HepG2 (cell line): ENCODE results near the gene GMPPA. TPM values are rescaled to one million over a fixed set of nuclear protein-coding genes. Genes with fewer than 3 reads are reported as not detected.

Experiments used
- AGO1 ChIP-seq: fragments of 200-400 bp; formaldehyde crosslinking; IDR thresholded peaks from 2 replicates; pipeline ENCODE4 v1.6.1; 2017; ENCODE audit warnings: mild to moderate bottlenecking, low read depth, low read length, moderate library complexity; ENCODE audit not compliant: poor library complexity, severe bottlenecking
- FOXK1 ChIP-seq: sonication (generic); formaldehyde crosslinking; IDR thresholded peaks from 2 replicates; pipeline ENCODE4 v1.4.0; 2020; ENCODE audit warnings: low read depth, missing genetic modification reagents, borderline replicate concordance
- HNRNPL ChIP-seq: fragments of 200-400 bp; formaldehyde crosslinking; IDR thresholded peaks from 2 replicates; pipeline ENCODE4 v1.6.1; 2017; ENCODE audit warnings: mild to moderate bottlenecking, low read depth, low read length
- HNRNPLL ChIP-seq: fragments of 200-400 bp; formaldehyde crosslinking; IDR thresholded peaks from 2 replicates; pipeline ENCODE4 v1.6.1; 2017; ENCODE audit warnings: mild to moderate bottlenecking, low read depth, low read length; ENCODE audit not compliant: poor library complexity, severe bottlenecking
- MZF1 ChIP-seq: sonication (generic); formaldehyde crosslinking; IDR thresholded peaks from 2 replicates; pipeline ENCODE4 v1.8.1; 2023; ENCODE audit warnings: mild to moderate bottlenecking, missing genetic modification reagents, borderline replicate concordance
- NR2F2 ChIP-seq: IDR thresholded peaks from 2 replicates; pipeline ENCODE4 v1.6.1; 2012; ENCODE audit warnings: low read depth, inconsistent platforms, borderline replicate concordance
- PHF21A ChIP-seq: sonication (generic); formaldehyde crosslinking; IDR thresholded peaks from 2 replicates; pipeline ENCODE4 v1.5.0; 2020; ENCODE audit warnings: mild to moderate bottlenecking, missing genetic modification reagents
- POLR2AphosphoS5 ChIP-seq: IDR thresholded peaks from 2 replicates; pipeline ENCODE4 v1.6.1; 2012; ENCODE audit warnings: low read depth, low read length
- ZBTB42 ChIP-seq: sonication (generic); formaldehyde crosslinking; IDR thresholded peaks from 2 replicates; pipeline ENCODE4 v1.5.0; 2020; ENCODE audit warnings: mild to moderate bottlenecking, missing genetic modification reagents
- ZC3H13 ChIP-seq: sonication (generic); formaldehyde crosslinking; IDR thresholded peaks from 2 replicates; pipeline ENCODE4 v1.8.1; 2023; ENCODE audit warnings: mild to moderate bottlenecking, missing genetic modification reagents, moderate library complexity
- ZNF292 ChIP-seq: sonication (generic); formaldehyde crosslinking; IDR thresholded peaks from 2 replicates; pipeline ENCODE4 v1.8.1; 2022; ENCODE audit warnings: mild to moderate bottlenecking, low read depth, missing genetic modification reagents, borderline replicate concordance
- ZNF572 ChIP-seq: sonication (generic); formaldehyde crosslinking; IDR thresholded peaks from 2 replicates; pipeline ENCODE4 v1.5.1; 2020; ENCODE audit warnings: mild to moderate bottlenecking, missing genetic modification reagents
- ZNF772 ChIP-seq: sonication (generic); formaldehyde crosslinking; IDR thresholded peaks from 2 replicates; pipeline ENCODE4 v1.5.0; 2020; ENCODE audit warnings: mild to moderate bottlenecking, missing genetic modification reagents
- polyA plus RNA-seq, 8 experiments: library from polyadenylated mRNA; depleted of rRNA in 3 of 8; stranded (reverse) in 7 of 8; unstranded in 1 of 8; fragments of >200 nt; fragmentation: Illumina TruSeq in 4 of 8; extraction: Trizol in 4 of 8; gene quantifications; 2 replicates each; pipeline versions ENCODE4 v1.2.1 to v1.2.3, GENCODE V29; 2011 to 2016; ENCODE audit warnings: low read depth in 4 of 8, missing spikeins in 1 of 8, mixed read lengths in 1 of 8; ENCODE audit not compliant: insufficient read depth in 1 of 8
- total RNA-seq, 5 experiments: library from RNA; depleted of rRNA; stranded (reverse); fragments of >200 nt; fragmentation: Illumina TruSeq; extraction: Trizol; gene quantifications; 2 replicates each; pipeline ENCODE4 v1.2.3, GENCODE V29; 2016; ENCODE audit warnings: low read depth in 1 of 5
- TF ChIP-seq, protein P1 (sequence below): IDR thresholded peaks from 2 replicates; pipeline ENCODE4 v1.6.1; 2018; ENCODE audit warnings: missing genetic modification reagents, mild to moderate bottlenecking, missing compliant biosample characterization
- TF ChIP-seq, protein P2 (sequence below): sonication (generic); formaldehyde crosslinking; IDR thresholded peaks from 2 replicates; pipeline ENCODE4 v1.4.0; 2020; ENCODE audit warnings: missing genetic modification reagents, borderline replicate concordance
- TF ChIP-seq, protein P3 (sequence below): sonication (generic); formaldehyde crosslinking; conservative IDR thresholded peaks from 2 replicates; pipeline ENCODE4 v1.8.0; 2022; ENCODE audit warnings: low read depth, missing genetic modification reagents

The GMPPA gene
- total and polyA plus RNA-seq, 2 of the 13 experiments (the other 11 are each of a cell fraction or from before 2014, with no cell fraction given): 81.1 to 106 TPM

DNA sequence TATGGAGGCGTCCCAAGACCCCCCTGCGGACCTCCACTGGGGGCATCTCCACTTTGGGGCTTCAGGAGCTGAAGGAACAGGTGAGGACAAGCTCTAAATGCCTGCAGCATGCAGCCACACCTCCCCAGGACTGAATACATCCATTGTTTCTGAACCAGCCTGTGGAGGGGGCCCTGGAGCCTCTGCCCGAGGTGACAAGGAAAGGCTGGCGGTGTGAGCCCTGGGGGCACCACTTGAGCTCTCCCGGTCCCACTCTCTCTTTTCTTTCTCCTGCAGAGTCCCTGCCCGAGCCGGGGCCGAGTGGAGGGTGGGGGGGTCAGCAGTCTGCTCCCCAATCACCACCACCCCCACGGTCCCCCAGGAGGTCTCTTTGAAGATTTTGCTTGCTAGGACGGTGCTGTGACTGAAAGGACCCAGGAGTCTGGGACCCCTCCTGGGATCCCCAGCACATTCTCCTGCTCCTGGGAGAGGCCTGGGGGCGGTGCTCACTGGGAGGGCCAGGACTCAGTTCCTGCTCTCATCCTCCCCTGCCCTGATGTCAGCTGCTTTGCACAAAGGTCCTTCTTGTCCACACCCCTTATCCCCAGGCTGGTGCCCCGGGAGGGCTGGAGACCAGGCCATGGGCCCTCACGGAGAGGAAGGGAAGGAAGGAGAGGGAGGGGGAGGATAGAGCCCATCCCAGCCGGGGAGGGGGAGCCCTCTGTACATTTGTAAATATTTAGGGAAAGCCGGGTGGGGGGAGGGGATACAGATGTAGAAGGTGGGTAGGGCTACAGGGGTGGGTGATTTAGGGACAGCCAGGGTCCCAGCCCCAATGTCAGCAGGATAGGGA lies 39.2 kb downstream of the GMPPA start (continued):
- TF ChIP-seq, protein P1, sequence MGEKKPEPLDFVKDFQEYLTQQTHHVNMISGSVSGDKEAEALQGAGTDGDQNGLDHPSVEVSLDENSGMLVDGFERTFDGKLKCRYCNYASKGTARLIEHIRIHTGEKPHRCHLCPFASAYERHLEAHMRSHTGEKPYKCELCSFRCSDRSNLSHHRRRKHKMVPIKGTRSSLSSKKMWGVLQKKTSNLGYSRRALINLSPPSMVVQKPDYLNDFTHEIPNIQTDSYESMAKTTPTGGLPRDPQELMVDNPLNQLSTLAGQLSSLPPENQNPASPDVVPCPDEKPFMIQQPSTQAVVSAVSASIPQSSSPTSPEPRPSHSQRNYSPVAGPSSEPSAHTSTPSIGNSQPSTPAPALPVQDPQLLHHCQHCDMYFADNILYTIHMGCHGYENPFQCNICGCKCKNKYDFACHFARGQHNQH: 0 out of 2 replicates have a peak, but pooled peaks have one; percentile 24
- TF ChIP-seq NR2F2: no peak
- TF ChIP-seq, protein P2, sequence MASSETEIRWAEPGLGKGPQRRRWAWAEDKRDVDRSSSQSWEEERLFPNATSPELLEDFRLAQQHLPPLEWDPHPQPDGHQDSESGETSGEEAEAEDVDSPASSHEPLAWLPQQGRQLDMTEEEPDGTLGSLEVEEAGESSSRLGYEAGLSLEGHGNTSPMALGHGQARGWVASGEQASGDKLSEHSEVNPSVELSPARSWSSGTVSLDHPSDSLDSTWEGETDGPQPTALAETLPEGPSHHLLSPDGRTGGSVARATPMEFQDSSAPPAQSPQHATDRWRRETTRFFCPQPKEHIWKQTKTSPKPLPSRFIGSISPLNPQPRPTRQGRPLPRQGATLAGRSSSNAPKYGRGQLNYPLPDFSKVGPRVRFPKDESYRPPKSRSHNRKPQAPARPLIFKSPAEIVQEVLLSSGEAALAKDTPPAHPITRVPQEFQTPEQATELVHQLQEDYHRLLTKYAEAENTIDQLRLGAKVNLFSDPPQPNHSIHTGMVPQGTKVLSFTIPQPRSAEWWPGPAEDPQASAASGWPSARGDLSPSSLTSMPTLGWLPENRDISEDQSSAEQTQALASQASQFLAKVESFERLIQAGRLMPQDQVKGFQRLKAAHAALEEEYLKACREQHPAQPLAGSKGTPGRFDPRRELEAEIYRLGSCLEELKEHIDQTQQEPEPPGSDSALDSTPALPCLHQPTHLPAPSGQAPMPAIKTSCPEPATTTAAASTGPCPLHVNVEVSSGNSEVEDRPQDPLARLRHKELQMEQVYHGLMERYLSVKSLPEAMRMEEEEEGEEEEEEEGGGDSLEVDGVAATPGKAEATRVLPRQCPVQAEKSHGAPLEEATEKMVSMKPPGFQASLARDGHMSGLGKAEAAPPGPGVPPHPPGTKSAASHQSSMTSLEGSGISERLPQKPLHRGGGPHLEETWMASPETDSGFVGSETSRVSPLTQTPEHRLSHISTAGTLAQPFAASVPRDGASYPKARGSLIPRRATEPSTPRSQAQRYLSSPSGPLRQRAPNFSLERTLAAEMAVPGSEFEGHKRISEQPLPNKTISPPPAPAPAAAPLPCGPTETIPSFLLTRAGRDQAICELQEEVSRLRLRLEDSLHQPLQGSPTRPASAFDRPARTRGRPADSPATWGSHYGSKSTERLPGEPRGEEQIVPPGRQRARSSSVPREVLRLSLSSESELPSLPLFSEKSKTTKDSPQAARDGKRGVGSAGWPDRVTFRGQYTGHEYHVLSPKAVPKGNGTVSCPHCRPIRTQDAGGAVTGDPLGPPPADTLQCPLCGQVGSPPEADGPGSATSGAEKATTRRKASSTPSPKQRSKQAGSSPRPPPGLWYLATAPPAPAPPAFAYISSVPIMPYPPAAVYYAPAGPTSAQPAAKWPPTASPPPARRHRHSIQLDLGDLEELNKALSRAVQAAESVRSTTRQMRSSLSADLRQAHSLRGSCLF (CRISPR knock-in tag): no peak
- TF ChIP-seq ZNF292 (CRISPR knock-in tag): 0 out of 2 replicates have a peak, but pooled peaks have one; percentile 13
- 0 out of 2 replicates have a peak, but pooled peaks have one; percentile 49 for TF ChIP-seq HNRNPL
- peak; percentile 17 for TF ChIP-seq HNRNPLL
- TF ChIP-seq PHF21A: peak; percentile 6; the same call in 1 of the 2 replicates
- 0 out of 2 replicates have a peak, but pooled peaks have one; percentile 11 for TF ChIP-seq MZF1 (CRISPR knock-in tag)
- TF ChIP-seq, protein P3, sequence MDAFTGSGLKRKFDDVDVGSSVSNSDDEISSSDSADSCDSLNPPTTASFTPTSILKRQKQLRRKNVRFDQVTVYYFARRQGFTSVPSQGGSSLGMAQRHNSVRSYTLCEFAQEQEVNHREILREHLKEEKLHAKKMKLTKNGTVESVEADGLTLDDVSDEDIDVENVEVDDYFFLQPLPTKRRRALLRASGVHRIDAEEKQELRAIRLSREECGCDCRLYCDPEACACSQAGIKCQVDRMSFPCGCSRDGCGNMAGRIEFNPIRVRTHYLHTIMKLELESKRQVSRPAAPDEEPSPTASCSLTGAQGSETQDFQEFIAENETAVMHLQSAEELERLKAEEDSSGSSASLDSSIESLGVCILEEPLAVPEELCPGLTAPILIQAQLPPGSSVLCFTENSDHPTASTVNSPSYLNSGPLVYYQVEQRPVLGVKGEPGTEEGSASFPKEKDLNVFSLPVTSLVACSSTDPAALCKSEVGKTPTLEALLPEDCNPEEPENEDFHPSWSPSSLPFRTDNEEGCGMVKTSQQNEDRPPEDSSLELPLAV (CRISPR knock-in tag): no peak
- 0 out of 2 replicates have a peak, but pooled peaks have one; percentile 38 for TF ChIP-seq ZNF572 (CRISPR knock-in tag)
- peak; percentile 37 for TF ChIP-seq POLR2AphosphoS5
- TF ChIP-seq ZBTB42 (CRISPR knock-in tag): no peak
- peak; percentile 98 for TF ChIP-seq ZC3H13 (CRISPR knock-in tag)
- TF ChIP-seq FOXK1: no peak
- TF ChIP-seq AGO1: peak; percentile 94
- TF ChIP-seq ZNF772 (CRISPR knock-in tag): 0 out of 2 replicates have a peak, but pooled peaks have one; percentile 37
